Measurements from ENCODE around the gene WIPF1. TPM values are rescaled to one million over a fixed set of nuclear protein-coding genes. Genes with fewer than 3 reads are reported as not detected.

WIPF1 gene
- total RNA-seq, 6 experiments from 2014 or later = 33.0 to 41.7 (median 38.5) TPM

DNA sequence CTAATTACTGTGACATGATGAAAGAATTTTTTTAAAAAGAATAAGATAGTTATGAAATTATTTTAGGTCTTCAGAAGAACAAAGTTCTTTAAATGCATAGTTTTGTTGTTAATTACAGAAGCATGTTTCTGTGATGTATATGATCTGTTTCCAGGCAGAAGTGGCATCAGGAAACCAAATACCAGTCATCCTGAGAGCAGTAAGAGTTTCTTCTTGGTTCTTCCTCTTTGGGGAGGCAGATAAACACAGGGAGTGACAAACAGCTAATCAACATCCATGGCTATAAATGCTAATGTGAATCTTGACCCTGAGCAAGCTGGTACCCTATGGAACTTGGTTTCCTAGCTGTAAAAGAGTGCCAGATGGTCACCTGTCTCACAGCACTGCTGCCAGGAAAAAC is 29.2 kb downstream of the WIPF1 start:
- H3K4me1 Mint-ChIP-seq (ENCODE audit: low read depth) = peaks cover 5% of the 10 kb centered on the region; the same call in 1 of the 2 replicates
- DNase-seq = no peak
- no peak for TF ChIP-seq CTCF (IDR thresholded peaks at IDR 0.05)
- H3K9me3 Mint-ChIP-seq = no peaks in the 10 kb centered on the region
- H3K36me3 Mint-ChIP-seq (ENCODE audit: low read depth) = peaks cover 24% of the 10 kb centered on the region
- no peak overlapping the region for H3K4me3 Mint-ChIP-seq
- H3K27ac Mint-ChIP-seq = no peak overlapping the region
- H3K27me3 Mint-ChIP-seq (ENCODE audit: insufficient read depth) = no peaks in the 10 kb centered on the region

DNA sequence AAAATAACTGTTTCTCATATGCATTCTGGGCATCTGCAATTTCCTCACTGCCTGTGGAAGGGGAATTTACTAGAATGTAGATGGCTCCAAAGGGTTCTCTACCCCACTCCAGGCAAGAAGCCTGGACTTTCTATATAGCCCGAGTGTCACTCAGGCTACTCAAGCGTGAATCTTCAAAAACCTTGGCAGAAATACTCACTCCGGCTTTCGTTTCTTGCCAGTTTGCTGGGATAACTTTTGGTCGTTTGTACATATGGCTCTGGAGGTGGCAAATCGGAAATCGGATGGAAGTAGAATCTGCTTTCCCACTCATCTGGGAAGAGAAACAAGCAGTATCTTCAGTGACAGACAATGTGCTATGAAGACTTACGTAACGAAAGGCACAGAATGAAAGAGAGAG is 30.7 kb downstream of the WIPF1 start:
- no peaks in the 10 kb centered on the region for H3K27me3 Mint-ChIP-seq (ENCODE audit: insufficient read depth)
- H3K4me1 Mint-ChIP-seq (ENCODE audit: low read depth) = peaks cover 5% of the 10 kb centered on the region; the same call in 1 of the 2 replicates
- H3K9me3 Mint-ChIP-seq = no peaks in the 10 kb centered on the region
- DNase-seq = no peak
- TF ChIP-seq CTCF (IDR thresholded peaks at IDR 0.05) = no peak
- H3K36me3 Mint-ChIP-seq (ENCODE audit: low read depth) = peaks cover 21% of the 10 kb centered on the region; the same call in 1 of the 2 replicates
- no peak overlapping the region for H3K27ac Mint-ChIP-seq
- H3K4me3 Mint-ChIP-seq = no peak overlapping the region

- no peak overlapping the region for H3K4me3 Mint-ChIP-seq
- no peak for DNase-seq
- no peak for TF ChIP-seq CTCF (IDR thresholded peaks at IDR 0.05)
- no peaks in the 10 kb centered on the region for H3K4me1 Mint-ChIP-seq (ENCODE audit: low read depth)
- H3K27ac Mint-ChIP-seq = no peak overlapping the region
- H3K9me3 Mint-ChIP-seq = no peaks in the 10 kb centered on the region
- H3K36me3 Mint-ChIP-seq (ENCODE audit: low read depth) = peaks cover 11% of the 10 kb centered on the region; the same call in 1 of the 2 replicates
- H3K27me3 Mint-ChIP-seq (ENCODE audit: insufficient read depth) = no peaks in the 10 kb centered on the region
These were observed 33.9 kb downstream of the WIPF1 start for GRCh38 chr2:174563530-174564282.

GRCh38 chr2:174561972-174562370 is 35.6 kb downstream of the WIPF1 start:
- H3K27ac Mint-ChIP-seq = no peak overlapping the region
- H3K4me1 Mint-ChIP-seq (ENCODE audit: low read depth) = no peaks in the 10 kb centered on the region
- H3K36me3 Mint-ChIP-seq (ENCODE audit: low read depth) = peaks cover 6% of the 10 kb centered on the region; the same call in 1 of the 2 replicates
- no peak for TF ChIP-seq CTCF (IDR thresholded peaks at IDR 0.05)
- H3K4me3 Mint-ChIP-seq = no peak overlapping the region
- H3K9me3 Mint-ChIP-seq = no peaks in the 10 kb centered on the region
- no peak for DNase-seq
- H3K27me3 Mint-ChIP-seq (ENCODE audit: insufficient read depth) = no peaks in the 10 kb centered on the region

DNA sequence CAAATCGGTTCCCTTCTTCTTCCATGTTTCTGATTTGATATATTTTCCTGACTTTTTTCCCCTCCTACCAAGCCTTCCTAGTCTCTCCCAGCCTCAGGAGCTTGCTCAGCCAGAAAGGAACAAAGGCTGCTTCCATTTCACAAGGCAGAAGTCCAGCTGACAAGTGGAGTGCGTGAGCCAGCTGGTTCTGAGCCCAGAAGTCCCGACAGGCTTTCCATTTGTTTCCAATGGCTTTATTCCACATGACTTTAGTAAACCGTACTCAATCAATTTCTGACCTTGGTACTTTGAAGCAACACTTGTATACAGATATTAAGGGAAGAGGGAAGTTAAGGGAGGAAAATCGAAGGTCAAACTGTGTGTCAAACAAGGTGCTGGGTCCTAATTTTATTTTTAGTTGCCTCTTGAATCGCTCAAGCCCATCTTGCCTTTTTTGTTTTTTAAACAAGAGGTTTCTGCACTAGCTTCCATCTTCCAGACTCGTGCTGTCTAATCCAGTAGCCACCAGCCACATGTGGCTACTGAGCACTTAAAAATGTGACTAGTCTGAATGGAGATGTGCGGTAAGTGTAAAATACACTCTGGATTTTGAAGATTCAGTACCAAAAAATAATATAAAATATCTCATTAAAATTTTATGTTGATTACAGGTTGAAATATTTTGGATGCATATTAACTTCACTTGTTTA is 36.2 kb downstream of the WIPF1 start:
- no peak overlapping the region for H3K27ac Mint-ChIP-seq
- peaks cover 2% of the 10 kb centered on the region; the same call in 1 of the 2 replicates for H3K36me3 Mint-ChIP-seq (ENCODE audit: low read depth)
- H3K27me3 Mint-ChIP-seq (ENCODE audit: insufficient read depth) = no peaks in the 10 kb centered on the region

More for the DNA sequence above, 36.2 kb downstream of the WIPF1 start:
- DNase-seq = no peak
- Mint-ChIP-seq H3K4me3 (no peak overlapping the region), H3K4me1 (ENCODE audit: low read depth) (no peaks in the 10 kb centered on the region), H3K9me3 (no peaks in the 10 kb centered on the region)
- TF ChIP-seq CTCF (IDR thresholded peaks at IDR 0.05) = no peak
